Brain microvascular endothelial cell (primary cell): ENCODE measurements around the gene CRYBG1.
A peak's percentile ranks its signal among the peaks of the same experiment; 100 is the strongest.

Experiments used
- DNase-seq: peaks from one replicate; pipeline ENCODE4 v3.0.0-alpha.2; 2020
- H3K27ac ChIP-seq: fragments of 250-450 bp; sonication (Bioruptor Pico); 2 replicates; pipeline ENCODE4 v1.5.1; 2020; ENCODE audit warnings: mild to moderate bottlenecking, moderate library complexity
- H3K27me3 ChIP-seq: fragments of 250-450 bp; sonication (Bioruptor Pico); replicated peaks from 2 replicates; pipeline ENCODE4 v1.5.1; 2020; ENCODE audit warnings: mild to moderate bottlenecking
- H3K36me3 ChIP-seq: fragments of 250-450 bp; sonication (Bioruptor Pico); replicated peaks from 2 replicates; pipeline ENCODE4 v1.5.1; 2020; ENCODE audit warnings: mild to moderate bottlenecking
- H3K4me3 ChIP-seq: 2 replicates; pipeline ENCODE4 v1.5.1; 2011; ENCODE audit warnings: low read depth, mild to moderate bottlenecking, control low read depth, low read length, moderate library complexity
- CTCF ChIP-seq: IDR thresholded peaks from 2 replicates; pipeline ENCODE4 v1.5.1; 2011; ENCODE audit warnings: low read depth, mild to moderate bottlenecking, moderate library complexity, low read length, control low read depth, inconsistent platforms; ENCODE audit errors: missing control alignments
- in situ Hi-C: cut with HindIII; loops from 2 replicates; pipeline ENCODE4 v1.10.0; 2017; ENCODE audit warnings: low sequenced_read_pairs, low pct_ligation_motif_present

The CRYBG1 gene

GRCh38 chr6:106591111-106591825 is 230.8 kb downstream of the CRYBG1 start:
- no peaks in the 10 kb centered on the region for H3K27me3 ChIP-seq
- in situ Hi-C loops, result no loop called here
- TF ChIP-seq CTCF, result no peak
- peak overlapping the region; percentile 18 for H3K27ac ChIP-seq
- no peaks in the 10 kb centered on the region for H3K36me3 ChIP-seq
- no peak overlapping the region for H3K4me3 ChIP-seq
- peak; percentile 62 for DNase-seq

- DNase-seq, result no peak
- H3K36me3 ChIP-seq, result no peaks in the 10 kb centered on the region
- H3K27me3 ChIP-seq, result no peaks in the 10 kb centered on the region
- H3K4me3 ChIP-seq, result no peak overlapping the region
- in situ Hi-C loops, result no loop called here
- TF ChIP-seq CTCF, result no peak
- no peak overlapping the region for H3K27ac ChIP-seq
These were observed 238.9 kb downstream of the CRYBG1 start for GRCh38 chr6:106599440-106599839.

GRCh38 chr6:106600329-106600728 is 239.8 kb downstream of the CRYBG1 start:
- in situ Hi-C loops, result no loop called here
- no peak for DNase-seq
- no peak for TF ChIP-seq CTCF
- Histone ChIP-seq H3K27me3 (no peaks in the 10 kb centered on the region), H3K27ac (no peak overlapping the region), H3K4me3 (no peak overlapping the region), H3K36me3 (no peaks in the 10 kb centered on the region)

DNA sequence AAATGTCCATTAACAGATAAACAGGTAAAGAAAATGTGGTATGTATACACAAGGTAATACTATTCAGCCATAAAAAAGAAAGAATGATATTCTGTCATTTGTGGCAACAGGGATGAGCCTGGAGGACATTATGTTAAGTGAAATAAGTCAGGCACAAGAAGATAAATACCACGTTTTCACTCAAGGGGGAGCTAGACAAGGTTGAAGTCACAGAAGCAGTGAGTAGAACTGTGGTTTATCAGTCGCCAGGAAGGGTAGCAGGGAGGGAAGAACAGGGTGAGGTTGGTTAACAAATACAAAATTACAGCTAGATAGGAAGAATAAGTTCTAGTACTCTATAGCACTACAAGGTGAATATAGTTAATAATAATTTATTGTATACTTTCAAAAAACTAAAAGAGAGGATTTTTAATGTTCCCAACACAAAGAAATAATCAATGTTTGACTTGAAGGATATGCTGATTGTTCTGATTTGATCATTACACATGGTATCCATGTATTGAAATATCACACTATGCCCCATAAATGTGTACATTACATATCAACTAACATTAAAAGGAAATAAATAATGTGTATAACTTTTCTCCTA is 247.7 kb downstream of the CRYBG1 start:
- no peaks in the 10 kb centered on the region for H3K27me3 ChIP-seq
- in situ Hi-C loops, result no loop called here
- H3K36me3 ChIP-seq, result no peaks in the 10 kb centered on the region
- H3K4me3 ChIP-seq, result no peak overlapping the region
- DNase-seq, result peak; percentile 56
- TF ChIP-seq CTCF, result peak; percentile 69
- no peak overlapping the region for H3K27ac ChIP-seq

- peak; percentile 53 for TF ChIP-seq CTCF
- Histone ChIP-seq H3K4me3 (no peak overlapping the region), H3K27ac (no peak overlapping the region), H3K36me3 (no peaks in the 10 kb centered on the region), H3K27me3 (no peaks in the 10 kb centered on the region)
- DNase-seq, result no peak
- in situ Hi-C loops, result no loop called here
These were observed 249.2 kb downstream of the CRYBG1 start for GRCh38 chr6:106609699-106610098.

GRCh38 chr6:106611030-106611429 is 250.5 kb downstream of the CRYBG1 start:
- DNase-seq, result no peak

More at GRCh38 chr6:106611030-106611429, 250.5 kb downstream of the CRYBG1 start:
- Histone ChIP-seq H3K36me3 (no peaks in the 10 kb centered on the region), H3K27ac (no peak overlapping the region), H3K27me3 (no peaks in the 10 kb centered on the region), H3K4me3 (no peak overlapping the region)
- no peak for TF ChIP-seq CTCF
- in situ Hi-C loops, result no loop called here
